Nephron (organoid): ENCODE results near the gene INSC.

Experiments used
- H3K27ac Mint-ChIP-seq, 3 experiments: 2 replicates each; pipeline ENCODE4 v1.8.0; 2020; ENCODE audit warnings: mixed read lengths in 3 of 3, mild to moderate bottlenecking in 2 of 3, moderate library complexity in 1 of 3
- H3K27me3 Mint-ChIP-seq: 2 replicates; pipeline ENCODE4 v1.8.0; 2021; ENCODE audit warnings: low read depth, mild to moderate bottlenecking, moderate library complexity, mixed read lengths
- H3K36me3 Mint-ChIP-seq: 2 replicates; pipeline ENCODE4 v1.8.0; 2020; ENCODE audit warnings: low read depth, mixed read lengths
- H3K4me1 Mint-ChIP-seq: 2 replicates; pipeline ENCODE4 v1.8.0; 2020; ENCODE audit warnings: mixed read lengths
- H3K4me3 Mint-ChIP-seq, 3 experiments: 2 replicates each; pipeline ENCODE4 v1.8.0; 2020; ENCODE audit warnings: mild to moderate bottlenecking in 3 of 3, mixed read lengths in 3 of 3, moderate library complexity in 2 of 3
- H3K9me3 Mint-ChIP-seq: 2 replicates; pipeline ENCODE4 v1.8.0; 2020; ENCODE audit warnings: mixed read lengths
- CTCF ChIP-seq, 3 experiments: fragments of 200-600 bp; sonication (generic); IDR thresholded peaks; one replicate each; pipeline ENCODE4 v1.5.0; 2021; ENCODE audit warnings: antibody characterized with exemption in 3 of 3; ENCODE audit not compliant: unreplicated experiment in 3 of 3

Gene INSC

DNA sequence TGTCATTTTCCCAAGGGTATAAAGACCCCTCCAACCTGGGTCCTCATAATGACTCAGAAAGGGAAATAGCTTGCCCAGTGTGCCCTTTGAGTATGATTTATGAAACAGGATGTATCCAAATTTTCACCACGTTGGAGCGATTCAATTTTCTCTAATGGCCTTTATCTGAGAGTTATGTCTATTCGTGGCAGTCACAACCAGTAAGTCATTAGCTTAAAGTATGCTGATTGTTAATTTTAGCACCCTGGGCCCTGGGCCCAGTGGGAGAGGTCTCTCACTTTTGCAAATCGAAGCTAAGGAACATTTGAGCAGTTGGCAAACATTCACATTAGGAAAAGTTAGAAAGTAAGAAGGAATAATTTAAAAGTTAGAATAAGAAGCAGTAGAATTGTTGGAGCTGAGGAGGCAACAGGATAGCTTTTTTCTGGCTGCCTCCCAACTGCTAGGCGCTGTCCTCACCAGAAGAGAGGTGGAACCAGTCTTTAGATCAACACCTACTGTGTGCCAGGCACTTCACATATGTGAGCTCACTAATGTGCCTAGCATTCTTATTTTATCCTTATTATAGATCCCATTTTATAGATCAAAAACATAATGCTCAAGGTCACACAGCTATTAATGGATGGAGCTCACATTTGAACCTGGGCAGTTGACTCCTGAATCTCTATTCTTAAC lies 24.5 kb downstream of the INSC start:
- Mint-ChIP-seq H3K4me3 (no peak overlapping the region), H3K9me3 (no peaks in the 10 kb centered on the region), H3K4me1 (no peaks in the 10 kb centered on the region), H3K27me3 (no peaks in the 10 kb centered on the region), H3K36me3 (no peaks in the 10 kb centered on the region), H3K27ac (no peak overlapping the region)
- TF ChIP-seq CTCF (IDR thresholded peaks at IDR 0.05; ENCODE audit: unreplicated experiment in 3 of 3): no peak

DNA sequence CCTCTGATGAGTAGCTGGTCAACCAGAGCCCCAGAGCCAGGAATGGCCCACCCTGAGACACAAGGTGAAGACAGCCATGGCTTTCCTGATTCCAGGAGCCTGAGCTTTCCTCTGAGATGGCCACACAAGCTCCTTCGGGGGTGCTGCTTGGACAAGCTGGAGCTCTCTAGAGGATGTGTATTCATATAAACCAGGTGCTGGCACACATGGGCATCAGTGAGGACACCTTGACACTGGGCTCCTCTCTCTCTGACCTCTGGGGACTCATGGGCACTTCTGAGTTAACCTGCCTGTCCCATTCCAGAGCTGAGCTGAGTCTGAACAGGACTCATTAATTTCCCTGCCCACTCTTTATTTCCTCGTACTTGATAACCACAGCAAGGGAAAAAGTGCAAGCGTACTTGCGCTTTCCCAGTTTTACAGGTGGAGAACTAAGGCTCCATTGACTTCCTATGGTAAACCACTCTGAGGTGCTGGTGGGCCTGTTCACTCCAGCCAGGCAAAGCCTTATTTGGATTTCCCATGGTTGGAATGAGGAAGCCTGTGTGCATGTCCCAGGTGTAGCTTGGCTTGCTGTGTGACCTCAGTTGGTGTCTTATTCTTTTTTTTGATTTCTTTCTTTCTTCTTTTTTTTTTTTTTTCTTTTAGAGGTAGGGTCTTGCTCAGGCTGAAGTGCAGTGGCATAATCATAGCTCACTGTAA lies 25.4 kb downstream of the INSC start:
- Mint-ChIP-seq H3K27ac (no peak overlapping the region), H3K9me3 (no peaks in the 10 kb centered on the region), H3K27me3 (no peaks in the 10 kb centered on the region), H3K4me3 (no peak overlapping the region), H3K36me3 (no peaks in the 10 kb centered on the region), H3K4me1 (no peaks in the 10 kb centered on the region)
- TF ChIP-seq CTCF (IDR thresholded peaks at IDR 0.05; ENCODE audit: unreplicated experiment in 3 of 3): no peak

DNA sequence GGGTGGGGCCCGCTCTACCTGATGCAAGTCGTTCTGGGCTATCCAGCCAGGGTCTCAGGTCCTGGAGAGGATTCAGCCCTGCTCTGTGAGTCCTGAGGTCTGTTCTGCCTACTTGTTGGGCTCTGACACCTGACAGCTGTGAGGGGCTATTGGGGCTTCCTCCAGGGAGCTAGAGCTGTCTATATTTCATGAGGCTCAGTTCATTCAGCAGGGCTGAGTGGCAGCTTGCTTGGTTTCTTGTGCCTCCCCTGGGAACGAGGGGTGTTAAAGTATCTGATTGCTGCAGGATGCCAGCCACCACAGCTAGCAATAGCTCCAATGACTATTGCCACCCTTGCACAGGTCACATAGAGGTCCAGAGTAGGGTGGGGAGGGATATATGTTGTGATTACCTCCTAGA lies 26.7 kb downstream of the INSC start:
- Mint-ChIP-seq H3K27me3 (no peaks in the 10 kb centered on the region), H3K9me3 (no peaks in the 10 kb centered on the region), H3K4me3 (no peak overlapping the region), H3K36me3 (no peaks in the 10 kb centered on the region), H3K27ac (no peak overlapping the region), H3K4me1 (no peaks in the 10 kb centered on the region)
- TF ChIP-seq CTCF (IDR thresholded peaks at IDR 0.05; ENCODE audit: unreplicated experiment in 3 of 3): no peak

DNA sequence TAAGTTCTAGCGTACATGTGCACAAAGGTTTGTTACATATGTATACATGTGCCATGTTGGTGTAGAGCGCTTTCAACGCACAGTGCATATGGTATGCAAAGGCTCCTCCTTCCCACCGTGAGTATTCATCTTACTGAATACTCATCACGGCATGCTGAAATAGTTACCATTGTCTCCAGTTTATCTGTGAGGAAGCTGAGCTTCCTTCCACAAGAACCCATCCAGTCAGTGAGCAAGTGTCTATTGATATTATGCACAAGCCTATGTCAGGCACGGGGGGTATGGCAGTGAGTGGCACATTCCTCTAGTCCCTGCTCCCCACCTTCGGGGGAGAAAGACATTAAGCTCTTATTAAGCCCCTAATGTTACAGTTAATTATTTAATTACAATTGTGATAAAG lies 28.1 kb downstream of the INSC start:
- H3K4me3 Mint-ChIP-seq: no peak overlapping the region

GRCh38 chr11:15143855-15144254 lies 29.1 kb downstream of the INSC start:
- no peaks in the 10 kb centered on the region for H3K9me3 Mint-ChIP-seq
- TF ChIP-seq CTCF (IDR thresholded peaks at IDR 0.05; ENCODE audit: unreplicated experiment in 3 of 3): no peak

More for the DNA sequence above, 28.1 kb downstream of the INSC start:
- Mint-ChIP-seq H3K36me3 (no peaks in the 10 kb centered on the region), H3K9me3 (no peaks in the 10 kb centered on the region), H3K4me1 (no peaks in the 10 kb centered on the region), H3K27ac (no peak overlapping the region), H3K27me3 (no peaks in the 10 kb centered on the region)
- TF ChIP-seq CTCF (IDR thresholded peaks at IDR 0.05; ENCODE audit: unreplicated experiment in 3 of 3): no peak

GRCh38 chr11:15144347-15144746 lies 29.6 kb downstream of the INSC start:
- no peak overlapping the region for H3K27ac Mint-ChIP-seq
- H3K4me3 Mint-ChIP-seq: no peak overlapping the region
- H3K27me3 Mint-ChIP-seq: no peaks in the 10 kb centered on the region
- no peaks in the 10 kb centered on the region for H3K9me3 Mint-ChIP-seq
- H3K4me1 Mint-ChIP-seq: no peaks in the 10 kb centered on the region
- H3K36me3 Mint-ChIP-seq: no peaks in the 10 kb centered on the region
- no peak for TF ChIP-seq CTCF (IDR thresholded peaks at IDR 0.05; ENCODE audit: unreplicated experiment in 3 of 3)

More at GRCh38 chr11:15143855-15144254, 29.1 kb downstream of the INSC start:
- Mint-ChIP-seq H3K36me3 (no peaks in the 10 kb centered on the region), H3K27ac (no peak overlapping the region), H3K4me3 (no peak overlapping the region), H3K4me1 (no peaks in the 10 kb centered on the region), H3K27me3 (no peaks in the 10 kb centered on the region)
